HCT116 (cell line): ENCODE results near the gene LLGL2. TPM values are rescaled to one million over a fixed set of nuclear protein-coding genes. Genes with fewer than 3 reads are reported as not detected.
"Not testable (repeated sequence)": the region's sequence is repeated elsewhere in the genome, so short reads cannot be mapped to it uniquely, and the experiment has no call there.

ENCODE experiments used
- ATAC-seq: fragments of 200-7000 bp; cut with Tn5 transposase; 2 replicates; pipeline ENCODE4 v1.9.1; 2020; ENCODE audit warnings: mild to moderate bottlenecking, moderate library complexity
- BruUV-seq: library from RNA; stranded (reverse); fragments of 400-500 nt; replicated peaks from 2 replicates; lab custom pipeline; 2021; lab: Mats Ljungman, UMichigan
- CTCF ChIA-PET: fragments of 300-600 bp; sonication (Branson Sonifier 250); formaldehyde crosslinking; loops from one replicate; lab custom pipeline; 2021; ENCODE audit warnings: antibody characterized with exemption; lab: Charles Lee
- POLR2A ChIA-PET: fragments of 300-600, 350-600 bp; sonication (Branson Sonifier 250); formaldehyde crosslinking; loops from one replicate; lab custom pipeline; 2021; ENCODE audit warnings: antibody characterized with exemption; lab: Charles Lee
- RAD21 ChIA-PET, 2 experiments: fragments of 300-600 bp; sonication (Branson Sonifier 250); formaldehyde crosslinking; loops; one replicate each; lab custom pipeline; 2023; ENCODE audit warnings: low total read pairs in 2 of 2; ENCODE audit not compliant: uncharacterized antibody in 2 of 2, unreplicated experiment in 2 of 2, low non-redundant PET in 1 of 2; lab: Charles Lee
- DNase-seq: peaks from one replicate; pipeline ENCODE4 v3.0.0-alpha.2; 2010; ENCODE audit warnings: low read depth, low spot score
- H2AFZ ChIP-seq: fragments of 200-600 bp; shearing (Covaris generic), sonication (generic); 2 replicates; pipeline ENCODE4 v1.6.1; 2017; ENCODE audit warnings: low read depth, mixed run types, mixed read lengths, antibody characterized with exemption, low read length; ENCODE audit not compliant: poor library complexity, severe bottlenecking
- H3K27ac ChIP-seq: 2 replicates; pipeline ENCODE4 v1.5.1; 2012; ENCODE audit warnings: low read depth, low read length
- H3K27me3 ChIP-seq: fragments of 200-600 bp; sonication (generic); 2 replicates; pipeline ENCODE4 v1.6.1; 2016; ENCODE audit warnings: mixed run types, low read length, mixed read lengths; ENCODE audit not compliant: insufficient read depth
- H3K36me3 ChIP-seq, 2 experiments: fragments of 200-500 bp in 1 of 2; fragments of 200-600 bp in 1 of 2; sonication (Bioruptor generic) in 1 of 2; sonication (generic) in 1 of 2; 2 replicates each; pipeline versions ENCODE4 v1.5.1 to v1.6.1; 2014 to 2016; ENCODE audit warnings: low read length in 2 of 2, inconsistent platforms in 1 of 2, mixed read lengths in 1 of 2, mixed run types in 1 of 2; ENCODE audit not compliant: insufficient read depth in 2 of 2, control insufficient read depth in 1 of 2
- H3K4me1 ChIP-seq, 2 experiments: fragments of 200-600 bp in 1 of 2; sonication (generic) in 1 of 2; 2 replicates each; pipeline versions ENCODE4 v1.5.1 to v1.6.1; 2012 to 2017; ENCODE audit warnings: low read length in 2 of 2, inconsistent platforms in 1 of 2, mild to moderate bottlenecking in 1 of 2, mixed read lengths in 1 of 2, mixed run types in 1 of 2, moderate library complexity in 1 of 2; ENCODE audit not compliant: insufficient read depth in 2 of 2, control insufficient read depth in 1 of 2
- H3K4me2 ChIP-seq: fragments of 200-600 bp; sonication (generic); 2 replicates; pipeline ENCODE4 v1.6.1; 2017; ENCODE audit warnings: mixed run types, low read length, mixed read lengths
- H3K4me3 ChIP-seq, 2 experiments: fragments of 200-600 bp in 1 of 2; sonication (generic) in 1 of 2; replicated peaks in 1 of 2; 2 replicates each; pipeline ENCODE4 v1.5.1; 2011 to 2016; ENCODE audit warnings: low read length in 2 of 2, control low read depth in 1 of 2, low read depth in 1 of 2, mild to moderate bottlenecking in 1 of 2, mixed read lengths in 1 of 2, mixed run types in 1 of 2
- H3K79me2 ChIP-seq: fragments of 200-600 bp; sonication (generic); 2 replicates; pipeline ENCODE4 v1.6.1; 2017; ENCODE audit warnings: mild to moderate bottlenecking, mixed run types, low read length, moderate library complexity, mixed read lengths; ENCODE audit not compliant: insufficient read depth
- H3K9ac ChIP-seq: fragments of 200-600 bp; sonication (generic); 2 replicates; pipeline ENCODE4 v1.6.1; 2016; ENCODE audit warnings: low read length, mixed read lengths
- H3K9me2 ChIP-seq: fragments of 200-600 bp; sonication (generic), shearing (Covaris generic); 2 replicates; pipeline ENCODE4 v1.6.1; 2017; ENCODE audit warnings: mixed run types, mild to moderate bottlenecking, moderate library complexity; ENCODE audit not compliant: insufficient read depth
- H3K9me3 ChIP-seq, 2 experiments: fragments of 200-500 bp in 1 of 2; fragments of 200-600 bp in 1 of 2; sonication (Bioruptor generic) in 1 of 2; sonication (generic) in 1 of 2; 2 replicates each; pipeline ENCODE4 v1.6.1; 2014 to 2017; ENCODE audit warnings: low read length in 2 of 2, mixed read lengths in 2 of 2, inconsistent platforms in 1 of 2, low read depth in 1 of 2, mild to moderate bottlenecking in 1 of 2, mixed run types in 1 of 2, moderate library complexity in 1 of 2; ENCODE audit not compliant: control insufficient read depth in 1 of 2, insufficient read depth in 1 of 2
- H4K20me1 ChIP-seq: fragments of 200-600 bp; sonication (generic), shearing (Covaris generic); 2 replicates; pipeline ENCODE4 v1.6.1; 2017; ENCODE audit warnings: mixed run types, mild to moderate bottlenecking, moderate library complexity; ENCODE audit not compliant: insufficient read depth
- CBX3 ChIP-seq: IDR thresholded peaks from 2 replicates; pipeline ENCODE4 v1.6.1; 2012; ENCODE audit warnings: low read depth
- EGR1 ChIP-seq: IDR thresholded peaks from 2 replicates; pipeline ENCODE4 v1.6.1; 2012; ENCODE audit warnings: low read depth
- SP1 ChIP-seq: IDR thresholded peaks from 2 replicates; pipeline ENCODE4 v1.6.1; 2012; ENCODE audit warnings: low read depth
- intact Hi-C: fragments of 100-400 bp; cut with micrococcal nuclease; formaldehyde crosslinking; loops from 2 replicates; pipeline ENCODE4 v1.10.0; 2022
- total RNA-seq: library from RNA; stranded (reverse); gene quantifications from one replicate; pipeline ENCODE4 v1.2.1, GENCODE V29; 2021; ENCODE audit not compliant: unreplicated experiment

The LLGL2 gene
- total RNA-seq, 1 experiment from 2014 or later = 209 TPM

DNA sequence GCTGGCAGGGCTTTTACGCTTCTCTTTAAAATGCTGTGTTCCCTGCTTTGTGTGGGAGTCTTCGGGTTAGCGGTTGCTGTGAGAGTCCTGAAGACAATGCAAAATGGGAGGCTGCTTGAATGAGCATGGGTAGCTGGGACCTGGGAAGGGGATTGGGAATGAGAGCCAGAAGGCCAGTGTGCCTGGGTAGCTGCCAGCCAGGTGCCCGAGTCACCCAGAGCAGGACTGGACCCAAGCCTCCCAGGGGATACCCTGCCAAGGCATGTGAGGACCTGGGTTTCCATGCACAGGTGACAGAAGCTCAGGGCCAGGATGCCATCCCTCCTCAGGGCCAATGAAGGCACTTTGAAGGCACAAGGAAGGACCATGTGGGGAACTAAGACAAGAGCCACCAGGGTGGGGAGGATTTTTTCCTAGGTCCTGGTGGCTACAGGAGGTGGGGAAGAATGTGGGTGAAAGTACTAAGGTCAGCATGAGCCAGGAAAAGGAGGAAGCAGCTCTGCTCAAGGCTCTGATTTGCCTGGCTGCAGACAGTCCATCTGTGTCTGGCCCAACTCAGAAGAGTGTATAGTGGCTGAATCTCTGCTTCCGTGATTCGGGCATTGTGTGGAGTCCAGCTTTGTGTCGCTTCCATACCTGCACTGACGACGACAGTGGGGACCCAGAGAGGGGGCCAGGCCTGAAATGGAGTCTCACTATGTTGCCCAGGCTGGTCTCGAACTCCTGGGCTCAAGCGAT, 48.6 kb upstream of the LLGL2 start:
- no peaks in the 10 kb centered on the region for H3K79me2 ChIP-seq
- H3K4me2 ChIP-seq = no peak overlapping the region
- no peaks in the 10 kb centered on the region for H3K27me3 ChIP-seq
- TF ChIP-seq SP1 = no peak
- no peak for TF ChIP-seq CBX3
- no peak for TF ChIP-seq EGR1
- ChIA-PET RAD21 (no interaction called here), POLR2A (no interaction called here), CTCF (interaction anchor here (0.6 to 1.4 kb wide), 2 partner anchors 26 to 48 kb away, joined by 3 to 4 read pairs; no protein-coding TSS in a partner anchor)
- no peaks in the 10 kb centered on the region for H3K9me2 ChIP-seq
- H3K9me3 ChIP-seq = no peaks in the 10 kb centered on the region
- H4K20me1 ChIP-seq = no peaks in the 10 kb centered on the region
- no TSS peak for BruUV-seq
- H3K27ac ChIP-seq = no peak overlapping the region
- DNase-seq (no peak), ATAC-seq (no peak)
- H3K4me3 ChIP-seq = no peak overlapping the region
- no peak overlapping the region for H3K9ac ChIP-seq
- no peaks in the 10 kb centered on the region for H3K36me3 ChIP-seq
- H3K4me1 ChIP-seq = no peaks in the 10 kb centered on the region
- H2AFZ ChIP-seq = no peak overlapping the region
- intact Hi-C loops = no loop called here

DNA sequence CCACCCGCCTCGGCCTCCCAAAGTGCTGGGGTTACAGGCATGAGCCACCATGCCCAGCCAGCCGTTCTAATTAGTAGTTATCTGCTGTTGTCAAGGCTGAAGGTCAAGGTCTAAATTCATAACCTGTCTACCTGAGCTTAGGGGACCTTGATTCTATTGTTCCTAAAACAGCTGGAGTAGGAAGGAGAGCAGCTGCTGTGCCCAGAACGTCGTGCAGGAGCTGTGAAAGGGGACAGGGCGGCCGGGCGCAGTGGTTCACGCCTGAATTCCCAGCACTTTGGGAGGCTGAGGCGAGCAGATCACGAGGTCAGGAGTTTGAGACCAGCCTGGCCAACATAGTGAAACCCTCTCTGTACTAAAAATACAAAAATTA, 48.0 kb upstream of the LLGL2 start:
- H2AFZ ChIP-seq, RAD21 ChIA-PET, H3K9me3 ChIP-seq, BruUV-seq, H3K27me3 ChIP-seq, H3K4me2 ChIP-seq, H4K20me1 ChIP-seq, DNase-seq, ATAC-seq, H3K79me2 ChIP-seq, POLR2A ChIA-PET, CTCF ChIA-PET, H3K36me3 ChIP-seq, H3K9ac ChIP-seq, H3K4me1 ChIP-seq, H3K4me3 ChIP-seq, H3K9me2 ChIP-seq, intact Hi-C loops, H3K27ac ChIP-seq: not testable (repeated sequence)
